Astrocyte of the spinal cord (primary cell): ENCODE measurements around the gene CDKN2C.
"Not testable (repeated sequence)": the region's sequence is repeated elsewhere in the genome, so short reads cannot be mapped to it uniquely, and the experiment has no call there.

ENCODE experiments used
- DNase-seq: peaks from one replicate; pipeline ENCODE4 v3.0.0; 2011; ENCODE audit warnings: low read depth, low spot score
- H3K4me3 ChIP-seq: 2 replicates; pipeline ENCODE4 v1.5.1; 2011; ENCODE audit warnings: low read depth, mild to moderate bottlenecking, low read length, moderate library complexity
- CTCF ChIP-seq: IDR thresholded peaks from 2 replicates; pipeline ENCODE4 v1.5.1; 2012; ENCODE audit warnings: low read depth, mild to moderate bottlenecking, low read length, inconsistent platforms
- in situ Hi-C: cut with HindIII; loops from 2 replicates; pipeline ENCODE4 v1.10.0; 2017; ENCODE audit warnings: low sequenced_read_pairs

CDKN2C gene

GRCh38 chr1:50949286-50949982, 20.6 kb upstream of the CDKN2C start:
- H3K4me3 ChIP-seq = no peak overlapping the region
- no peak for TF ChIP-seq CTCF
- no peak for DNase-seq
- in situ Hi-C loops = no loop called here

- no peak overlapping the region for H3K4me3 ChIP-seq
- no peak for DNase-seq
- no peak for TF ChIP-seq CTCF
- in situ Hi-C loops = no loop called here
These were observed 19.6 kb upstream of the CDKN2C start for GRCh38 chr1:50950396-50950795.

- in situ Hi-C loops, DNase-seq, H3K4me3 ChIP-seq: not testable (repeated sequence)
These were observed 17.5 kb upstream of the CDKN2C start for GRCh38 chr1:50952566-50952965.

- in situ Hi-C loops = no loop called here
- H3K4me3 ChIP-seq = no peak overlapping the region
- DNase-seq = no peak
- no peak for TF ChIP-seq CTCF
These were observed 14.9 kb upstream of the CDKN2C start for GRCh38 chr1:50955116-50955515.

GRCh38 chr1:50959303-50959912, 10.6 kb upstream of the CDKN2C start:
- TF ChIP-seq CTCF = no peak

GRCh38 chr1:50959913-50960844, 9.9 kb upstream of the CDKN2C start, which contains the start of gene FAF1:
TSS of gene FAF1 (minus strand) at chr1:50960267. CDS start at chr1:50959811, 456 bp downstream.
- TF ChIP-seq CTCF = no peak
- in situ Hi-C loops = no loop called here
- peak within 1 kb of the TSS; percentile 92 for H3K4me3 ChIP-seq
- DNase-seq = peak; percentile 98

More at GRCh38 chr1:50959303-50959912, 10.6 kb upstream of the CDKN2C start:
- DNase-seq = peak; percentile 28
- in situ Hi-C loops = no loop called here
- H3K4me3 ChIP-seq = peak overlapping the region; percentile 92
